HUDEP-2 (cell line): Measurements from ENCODE around the gene EEF1AKMT4.
A peak's percentile ranks its signal among the peaks of the same experiment; 100 is the strongest.

Experiments
- DNase-seq, 76 experiments: peaks; one replicate each; lab custom pipeline; 2025; ENCODE audit not compliant: unreplicated experiment in 76 of 76; lab: John Stamatoyannopoulos, UW

EEF1AKMT4 gene

GRCh38 chr3:184249412-184250166, at the start of gene EEF1AKMT4:
Gene EEF1AKMT4 (plus strand): TSS chr3:184249672. CDS start chr3:184249695, 23 bp downstream.
- DNase-seq: peak in 75 of 76 experiments; percentile 82 to 99 (median 96)

DNA sequence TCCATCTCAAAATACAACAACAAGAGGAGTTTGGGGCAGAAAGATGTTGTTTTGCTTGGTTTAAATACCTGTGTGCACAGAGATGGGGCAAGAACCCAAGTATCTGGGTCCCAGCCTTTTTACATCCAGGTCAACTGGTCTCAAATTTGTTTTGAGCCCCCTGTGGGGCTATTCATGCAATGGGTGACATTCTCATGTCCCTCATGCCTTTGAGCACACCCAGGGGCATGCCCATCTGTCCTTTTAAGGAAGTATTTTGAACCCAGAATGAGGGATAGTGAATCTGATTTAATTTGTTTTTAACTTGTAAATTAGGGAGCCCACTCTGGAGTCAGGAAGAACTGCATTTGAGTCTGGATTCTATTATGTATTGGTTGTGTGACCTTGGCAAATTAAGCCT, 48.6 kb upstream of the EEF1AKMT4 start:
- DNase-seq: no peak

GRCh38 chr3:184203526-184203925, 45.9 kb upstream of the EEF1AKMT4 start:
- no peak for DNase-seq

GRCh38 chr3:184209146-184209923, 40.1 kb upstream of the EEF1AKMT4 start:
- peak in 2 of 76 experiments; percentile 3 to 15 for DNase-seq

DNA sequence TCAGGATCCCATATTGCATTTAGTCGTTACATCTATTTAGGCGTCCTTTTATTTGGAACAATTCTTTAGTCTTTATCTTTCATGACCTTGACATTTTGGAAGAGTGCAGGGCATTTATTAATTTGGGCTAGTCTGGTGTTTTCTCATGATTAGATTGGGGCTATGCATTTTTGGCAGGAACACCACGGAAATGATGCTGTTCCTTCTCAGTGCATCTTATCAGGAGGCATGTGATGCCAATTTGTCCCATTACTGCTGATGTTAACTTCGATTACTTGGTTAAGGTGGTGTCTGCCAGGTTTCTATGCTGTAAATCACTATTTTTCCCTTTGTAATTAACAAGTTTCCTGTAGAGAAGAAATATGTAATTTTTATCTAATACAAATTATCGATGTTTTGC, 38.2 kb upstream of the EEF1AKMT4 start:
- peak in 34 of 76 experiments; percentile 1 to 73 (median 26) for DNase-seq

GRCh38 chr3:184211718-184212117, 37.8 kb upstream of the EEF1AKMT4 start:
- DNase-seq: no peak

DNA sequence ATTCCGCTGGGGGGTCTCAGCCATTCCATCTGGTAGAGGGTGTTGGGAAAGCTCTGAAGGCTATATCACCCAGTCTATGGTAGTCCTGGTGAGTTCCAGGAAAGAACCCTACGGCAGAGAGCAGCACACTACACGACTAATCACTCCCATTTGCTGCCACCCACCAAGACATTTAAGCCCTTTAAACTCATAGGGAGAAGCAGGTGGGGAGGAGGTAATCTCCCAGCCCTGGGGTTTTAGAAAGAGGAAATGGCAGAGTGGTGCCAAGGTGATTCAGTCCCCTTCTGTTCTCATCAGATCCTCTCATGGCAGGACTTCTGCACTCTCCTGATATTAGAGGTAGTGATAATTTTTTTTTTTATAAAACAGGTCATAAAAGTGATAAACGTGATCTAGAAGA, 30.7 kb upstream of the EEF1AKMT4 start:
- DNase-seq: peak in 1 of 76 experiments; percentile 8

DNA sequence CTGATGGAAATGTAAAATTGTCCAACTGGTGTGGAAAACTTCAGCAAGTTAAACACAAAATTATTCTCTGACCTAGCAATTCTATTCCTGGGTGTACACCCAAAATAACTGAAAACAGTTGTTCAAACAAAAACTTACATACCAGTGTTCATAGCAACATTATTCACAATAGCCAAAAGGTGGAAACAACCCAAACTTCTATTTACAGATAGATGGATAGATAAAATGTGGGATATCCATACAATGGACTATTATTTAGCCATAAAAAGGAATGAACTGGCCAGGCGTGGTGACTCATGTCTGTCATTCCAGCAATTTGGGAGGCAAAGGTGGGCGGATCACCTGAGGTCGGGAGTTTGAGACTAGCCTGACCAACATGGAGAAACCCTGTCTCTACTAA, 27.0 kb upstream of the EEF1AKMT4 start:
- no peak for DNase-seq

- DNase-seq: no peak
Measured at GRCh38 chr3:184223946-184224345, 25.5 kb upstream of the EEF1AKMT4 start.

DNA sequence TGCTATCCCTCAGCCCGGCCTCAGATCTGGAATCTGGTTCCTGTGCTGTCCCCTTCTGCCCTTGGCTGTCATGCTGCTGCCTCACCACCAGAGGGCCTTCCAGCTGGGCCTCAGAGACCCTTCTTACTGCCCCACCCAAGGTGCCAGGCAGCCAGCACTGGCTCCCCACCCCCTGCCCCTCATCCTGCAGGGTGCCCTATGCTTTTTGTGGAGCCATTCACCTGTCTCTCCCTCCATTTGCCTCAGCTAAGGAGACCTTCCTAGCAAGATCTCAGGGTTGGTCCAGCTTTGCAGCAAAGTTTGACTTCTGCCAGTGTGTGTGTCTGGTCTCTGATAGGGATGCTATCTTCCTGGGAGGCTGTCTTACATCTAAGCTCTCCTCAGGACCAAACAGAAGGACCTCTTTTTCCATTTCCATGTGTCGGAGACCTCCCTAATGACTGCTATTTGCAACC, 22.0 kb upstream of the EEF1AKMT4 start:
- peak in 40 of 76 experiments; percentile 4 to 50 (median 28) for DNase-seq

DNA sequence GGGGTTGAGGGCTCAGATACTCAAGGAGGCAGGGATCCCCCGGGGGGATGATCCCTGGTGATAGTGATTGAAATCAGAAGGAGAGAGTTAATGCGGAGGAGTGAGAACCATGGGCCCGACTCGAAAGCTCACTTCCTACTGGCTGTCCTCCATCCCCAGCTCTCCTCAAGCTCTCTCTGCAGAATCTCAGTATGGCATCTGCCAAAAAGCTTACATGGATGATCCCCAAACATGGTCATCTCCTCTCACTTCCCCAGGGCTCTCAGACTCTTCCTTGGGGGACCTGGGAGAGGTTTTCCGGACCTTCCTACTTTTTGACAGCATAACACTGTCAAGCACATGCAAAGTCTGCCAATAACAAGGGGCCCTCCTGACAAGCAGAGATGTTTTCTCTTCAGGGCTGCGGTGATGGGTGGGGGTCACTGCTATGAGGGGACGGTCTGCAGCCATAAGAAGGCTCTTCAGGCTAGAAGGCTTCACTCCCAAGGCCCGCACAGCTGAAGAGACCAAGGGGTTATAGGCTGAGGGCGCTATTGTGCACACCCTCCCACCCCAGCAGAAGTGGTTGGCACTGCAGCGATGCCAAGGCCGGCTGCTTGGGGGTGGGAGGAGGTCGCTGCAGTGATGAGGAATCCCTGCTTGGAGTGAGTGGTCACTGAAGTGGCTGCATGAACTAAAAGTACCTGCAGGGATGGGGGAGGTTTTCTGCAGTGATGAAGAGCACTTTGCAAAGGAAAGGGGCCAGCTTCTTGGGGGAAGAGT, 20.9 kb upstream of the EEF1AKMT4 start:
- DNase-seq: no peak

GRCh38 chr3:184229394-184230080, 19.9 kb upstream of the EEF1AKMT4 start, which contains the start of gene VWA5B2:
Gene VWA5B2 (plus strand): TSS chr3:184229585. CDS start chr3:184230529, 944 bp downstream.
- DNase-seq: peak in 59 of 76 experiments; percentile 4 to 75 (median 35)

- peak in 7 of 76 experiments; percentile 5 to 31 (median 14) for DNase-seq
Measured at GRCh38 chr3:184230081-184230602, 19.3 kb upstream of the EEF1AKMT4 start.

DNA sequence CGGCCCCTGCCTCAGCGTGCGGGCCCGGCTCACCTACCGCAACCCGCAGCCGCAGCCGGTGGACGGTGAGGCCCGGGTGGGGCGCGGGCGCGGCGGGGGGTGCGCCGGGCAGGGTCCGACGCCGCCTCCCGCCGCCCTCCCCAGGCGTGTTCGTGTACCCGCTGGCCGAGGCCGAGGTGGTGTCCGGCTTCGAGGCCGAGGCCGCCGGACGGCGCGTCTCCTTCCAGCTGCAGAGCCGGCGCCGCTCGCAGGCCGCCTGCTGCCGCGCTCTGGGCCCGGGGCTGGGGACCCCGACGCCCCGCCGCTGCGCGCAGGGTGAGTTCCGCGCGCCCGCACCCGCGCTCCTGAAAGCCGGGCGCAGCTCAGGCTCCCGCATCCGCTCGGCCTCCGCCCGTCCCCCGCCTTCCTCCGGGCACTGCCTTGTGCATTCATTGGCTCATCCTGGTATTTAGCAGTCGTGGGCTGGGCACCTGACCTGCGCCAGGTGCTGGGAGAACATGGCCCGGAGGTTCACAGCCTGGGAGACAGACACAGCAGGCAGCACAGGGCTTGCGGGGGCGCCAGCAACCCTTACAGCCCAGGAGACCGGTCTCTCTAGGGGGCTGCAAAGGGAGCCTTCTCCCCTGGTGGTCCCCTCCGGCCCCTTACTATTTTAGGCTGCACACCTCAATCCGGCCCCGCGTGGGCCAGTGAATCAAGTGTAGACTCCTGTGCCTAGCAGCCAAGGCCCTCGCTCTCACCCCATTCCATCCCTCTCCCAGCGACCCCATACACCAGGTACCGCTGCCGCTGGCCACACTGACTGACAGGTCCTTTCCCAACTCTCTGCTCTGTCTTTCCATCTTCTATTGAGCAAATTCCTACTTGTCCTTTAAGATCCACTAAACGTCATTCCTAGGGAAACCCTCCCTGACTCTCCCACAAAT, 18.6 kb upstream of the EEF1AKMT4 start:
- DNase-seq: no peak

DNA sequence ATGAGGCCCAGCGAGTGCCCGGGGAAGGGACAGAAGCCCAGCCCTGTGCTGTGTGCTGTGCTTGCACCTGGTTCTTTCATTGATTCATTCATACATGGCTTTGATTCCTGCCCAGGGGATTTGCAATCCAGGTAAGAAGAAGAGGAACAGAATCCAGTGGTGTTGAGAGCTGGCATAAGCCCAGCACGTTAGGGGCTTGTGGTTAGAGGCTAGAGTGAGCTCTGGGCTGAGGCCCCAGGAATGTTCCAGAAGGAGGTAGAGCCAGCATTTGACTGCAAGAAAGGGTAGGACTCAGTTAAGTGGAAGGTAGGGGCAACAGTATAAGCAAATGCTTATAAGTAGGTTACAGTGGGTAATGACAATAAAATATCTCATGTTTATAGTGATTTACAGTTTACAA, 17.8 kb upstream of the EEF1AKMT4 start:
- no peak for DNase-seq

DNA sequence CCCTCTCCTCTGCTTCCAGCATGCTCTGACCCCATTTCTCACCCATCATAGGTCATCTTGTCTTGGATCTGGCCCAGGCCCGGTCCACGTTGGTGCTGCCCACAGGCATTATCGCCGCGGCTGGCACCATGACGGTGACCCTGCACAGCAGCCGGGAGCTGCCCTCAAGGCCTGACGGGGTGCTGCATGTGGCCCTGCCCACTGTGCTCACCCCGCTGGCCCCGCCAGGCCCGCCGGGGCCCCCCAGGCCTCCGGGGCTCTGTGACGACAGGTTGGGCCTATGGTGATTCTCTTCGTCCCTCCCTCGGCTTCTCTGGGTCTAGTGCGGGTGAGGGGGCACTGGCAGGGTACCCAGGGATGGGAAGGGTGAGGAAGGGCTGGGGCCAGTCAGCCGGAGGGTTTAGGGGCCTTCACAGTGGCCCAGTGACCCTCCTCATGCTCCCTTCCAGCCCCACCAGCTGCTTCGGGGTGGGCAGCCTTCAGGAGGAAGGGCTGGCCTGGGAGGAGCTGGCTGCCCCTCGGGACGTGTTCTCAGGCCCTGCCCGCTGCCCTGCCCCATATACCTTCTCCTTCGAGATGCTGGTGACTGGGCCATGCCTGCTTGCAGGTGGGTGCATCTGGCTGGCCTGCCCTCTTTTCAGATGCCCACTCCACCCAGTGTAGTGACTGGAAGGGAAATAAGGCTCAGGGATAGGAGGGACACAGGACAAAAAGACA, 16.2 kb upstream of the EEF1AKMT4 start:
- DNase-seq: no peak

GRCh38 chr3:184234224-184234623, 15.2 kb upstream of the EEF1AKMT4 start:
- peak in 64 of 76 experiments; percentile 10 to 87 (median 54) for DNase-seq

GRCh38 chr3:184234671-184235380, 14.6 kb upstream of the EEF1AKMT4 start:
- DNase-seq: no peak
